IMR-90 (cell line): Measurements from ENCODE around the gene SPRED2. TPM values are rescaled to one million over a fixed set of nuclear protein-coding genes. Genes with fewer than 3 reads are reported as not detected.

ENCODE experiments used
- CHD1 ChIP-seq: IDR thresholded peaks from 2 replicates; pipeline ENCODE4 v1.6.1; 2012; ENCODE audit warnings: low read depth, low read length, improper control_type of control experiment
- MAZ ChIP-seq: IDR thresholded peaks from 2 replicates; pipeline ENCODE4 v1.6.1; 2012; ENCODE audit warnings: low read depth, mild to moderate bottlenecking, low read length, improper control_type of control experiment, moderate library complexity, borderline replicate concordance
- RCOR1 ChIP-seq: IDR thresholded peaks from 2 replicates; pipeline ENCODE4 v1.6.1; 2012; ENCODE audit warnings: mild to moderate bottlenecking, low read length, improper control_type of control experiment; ENCODE audit not compliant: insufficient replicate concordance
- polyA plus RNA-seq, 3 experiments: library from polyadenylated mRNA; depleted of rRNA; stranded (reverse); fragments of >200 nt; gene quantifications; 2 replicates each; pipeline ENCODE4 v1.2.3, GENCODE V29; 2012; ENCODE audit warnings: low replicate concordance in 1 of 3
- total RNA-seq: library from RNA; depleted of rRNA; stranded (reverse); fragments of >200 nt; gene quantifications from 2 replicates; pipeline ENCODE4 v1.2.3, GENCODE V29; 2012
- TF ChIP-seq, protein P1 (sequence below): fragments of 150-350 bp; IDR thresholded peaks from 2 replicates; pipeline ENCODE4 v1.6.1; 2017; ENCODE audit warnings: mild to moderate bottlenecking, antibody characterized with exemption, low read length, low read depth

The SPRED2 gene
- total and polyA plus RNA-seq, 2 of the 4 experiments (the other 2 are of a cell fraction): 4.8 to 18.7 TPM

- TF ChIP-seq, protein P1, sequence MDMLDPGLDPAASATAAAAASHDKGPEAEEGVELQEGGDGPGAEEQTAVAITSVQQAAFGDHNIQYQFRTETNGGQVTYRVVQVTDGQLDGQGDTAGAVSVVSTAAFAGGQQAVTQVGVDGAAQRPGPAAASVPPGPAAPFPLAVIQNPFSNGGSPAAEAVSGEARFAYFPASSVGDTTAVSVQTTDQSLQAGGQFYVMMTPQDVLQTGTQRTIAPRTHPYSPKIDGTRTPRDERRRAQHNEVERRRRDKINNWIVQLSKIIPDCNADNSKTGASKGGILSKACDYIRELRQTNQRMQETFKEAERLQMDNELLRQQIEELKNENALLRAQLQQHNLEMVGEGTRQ: no peak
- no peak for TF ChIP-seq CHD1
- no peak for TF ChIP-seq RCOR1
- TF ChIP-seq MAZ: peak; percentile 59; the same call in 1 of the 2 replicates
Measured at GRCh38 chr2:65300761-65301711, 131.4 kb downstream of the SPRED2 start (continued).
